ENCODE data around the gene ASB4.
"Not testable (repeated sequence)": the region's sequence is repeated elsewhere in the genome, so short reads cannot be mapped to it uniquely, and the experiment has no call there.

The ASB4 gene

GRCh38 chr7:95552010-95552926 lies 66.5 kb downstream of the ASB4 start:
- not testable (repeated sequence) for DNase-seq (ENCODE audit: low spot score)

- no peak for DNase-seq (ENCODE audit: low spot score)
Observed at GRCh38 chr7:95553939-95554338, 68.2 kb downstream of the ASB4 start.

- no peak for DNase-seq (ENCODE audit: low spot score)
Observed at GRCh38 chr7:95556777-95557176, 71.0 kb downstream of the ASB4 start.

DNA sequence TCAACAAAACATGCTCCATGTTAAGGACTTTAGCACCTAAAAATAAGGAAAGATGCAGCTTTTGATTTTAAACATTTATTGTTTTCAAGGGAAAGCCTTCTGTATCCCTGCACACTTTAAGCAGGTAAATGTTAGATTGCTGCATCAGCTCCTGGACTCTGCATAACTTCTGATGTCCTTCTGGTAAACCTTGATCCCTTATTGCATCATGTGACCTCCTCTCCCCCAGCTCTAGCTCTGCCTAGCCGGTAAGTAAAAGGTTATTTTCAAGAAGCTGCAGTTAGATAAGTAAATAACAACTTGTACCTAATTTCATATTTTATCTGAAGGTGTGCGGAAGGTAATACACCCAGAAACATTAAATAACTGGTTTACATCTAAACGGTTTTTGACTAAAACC lies 73.1 kb downstream of the ASB4 start:
- no peak for DNase-seq (ENCODE audit: low spot score)

- no peak for DNase-seq (ENCODE audit: low spot score)
Observed at GRCh38 chr7:95560674-95561073, 74.9 kb downstream of the ASB4 start.

DNA sequence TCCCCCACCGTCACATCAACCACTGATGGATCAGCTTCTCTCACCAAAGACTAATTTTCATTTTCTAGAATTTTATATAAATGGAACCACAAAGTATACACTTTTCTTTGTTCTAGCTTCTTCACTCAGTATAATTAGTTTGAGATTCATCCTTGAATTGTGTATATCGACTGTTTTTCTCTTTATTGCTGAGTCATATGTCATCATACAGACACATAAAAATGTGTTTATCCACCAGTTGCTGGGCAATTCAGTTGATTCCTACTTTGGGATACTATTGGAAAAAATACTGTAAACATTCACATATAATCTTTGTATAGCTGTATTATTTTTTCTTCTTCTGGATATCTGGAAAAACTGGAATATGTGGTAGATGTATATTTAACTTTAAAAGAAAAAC lies 84.0 kb downstream of the ASB4 start:
- no peak for DNase-seq (ENCODE audit: low spot score)

DNA sequence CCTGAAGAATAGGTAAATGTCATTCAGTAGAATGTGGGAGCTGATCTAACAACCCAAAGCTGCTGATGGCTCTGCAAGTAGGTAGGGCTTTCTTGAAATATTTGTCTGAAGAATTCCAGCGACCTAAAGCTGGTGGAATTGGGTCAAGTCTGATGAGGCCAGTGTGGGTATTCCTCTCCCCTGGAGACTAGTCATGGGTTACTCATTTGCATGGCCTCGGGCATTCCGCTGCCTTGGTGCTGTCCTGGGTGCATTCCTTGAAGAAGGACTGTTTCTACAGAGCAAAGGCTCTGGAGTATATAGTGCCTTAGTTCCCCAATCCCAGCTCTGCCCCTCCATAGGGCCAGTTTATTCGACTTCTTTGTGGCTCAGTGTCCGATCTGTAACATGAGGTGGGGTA lies 91.4 kb downstream of the ASB4 start:
- DNase-seq (ENCODE audit: low spot score) = no peak

GRCh38 chr7:95578299-95578855 lies 92.6 kb downstream of the ASB4 start:
- peak; percentile 13 for DNase-seq (ENCODE audit: low spot score)

DNA sequence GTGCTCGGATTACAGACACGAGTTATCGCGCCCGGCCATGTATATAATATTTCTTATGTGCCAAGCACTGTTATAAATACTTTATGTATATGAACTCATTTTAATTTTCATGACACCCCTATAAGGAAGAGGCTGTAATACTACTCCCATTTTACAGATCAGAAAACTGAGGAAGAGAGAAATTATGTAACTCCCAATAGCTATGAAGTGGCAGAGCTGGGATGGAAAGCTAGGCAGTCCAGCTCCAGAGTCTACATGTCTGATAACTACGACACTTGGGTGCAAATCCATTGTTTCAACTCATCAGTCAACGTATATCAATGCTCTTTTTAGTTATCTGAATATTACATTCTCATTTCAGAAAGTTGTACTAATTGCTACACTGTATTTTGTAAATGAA lies 93.6 kb downstream of the ASB4 start:
- no peak for DNase-seq (ENCODE audit: low spot score)

GRCh38 chr7:95581467-95581866 lies 95.7 kb downstream of the ASB4 start:
- no peak for DNase-seq (ENCODE audit: low spot score)

DNA sequence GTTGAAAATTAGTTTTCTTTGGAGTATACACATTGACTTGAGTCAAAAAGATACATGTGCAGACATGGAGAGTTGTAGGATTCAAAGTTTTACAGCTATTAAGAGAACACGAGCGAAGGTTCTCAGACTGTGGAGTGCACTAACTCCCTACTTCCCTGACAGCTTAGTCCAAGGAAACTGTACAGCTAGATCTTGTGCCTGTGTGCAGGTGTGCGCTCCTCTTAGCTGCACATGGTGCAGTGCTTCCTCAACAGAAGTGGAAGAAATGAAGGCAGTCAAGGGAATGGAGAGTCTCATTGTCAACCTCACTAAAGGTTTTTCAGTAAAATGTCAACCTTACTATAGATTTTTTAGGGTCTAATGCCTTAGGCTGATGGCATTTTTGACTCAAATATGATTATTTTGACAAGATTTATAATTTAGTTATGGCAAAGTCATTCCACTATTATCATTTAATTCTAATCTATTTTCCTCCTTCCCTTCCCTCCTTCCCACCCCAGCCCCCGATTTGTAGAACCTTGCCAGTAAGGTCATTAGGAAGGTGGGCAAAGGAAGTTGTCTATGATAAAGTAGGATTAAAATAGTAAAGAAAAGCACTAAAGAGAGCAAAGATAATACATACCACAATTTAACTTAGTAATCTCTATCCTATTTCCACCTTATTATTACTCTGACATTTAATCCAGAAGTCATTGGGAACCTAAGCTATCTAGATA lies 97.0 kb downstream of the ASB4 start:
- no peak for DNase-seq (ENCODE audit: low spot score)

DNA sequence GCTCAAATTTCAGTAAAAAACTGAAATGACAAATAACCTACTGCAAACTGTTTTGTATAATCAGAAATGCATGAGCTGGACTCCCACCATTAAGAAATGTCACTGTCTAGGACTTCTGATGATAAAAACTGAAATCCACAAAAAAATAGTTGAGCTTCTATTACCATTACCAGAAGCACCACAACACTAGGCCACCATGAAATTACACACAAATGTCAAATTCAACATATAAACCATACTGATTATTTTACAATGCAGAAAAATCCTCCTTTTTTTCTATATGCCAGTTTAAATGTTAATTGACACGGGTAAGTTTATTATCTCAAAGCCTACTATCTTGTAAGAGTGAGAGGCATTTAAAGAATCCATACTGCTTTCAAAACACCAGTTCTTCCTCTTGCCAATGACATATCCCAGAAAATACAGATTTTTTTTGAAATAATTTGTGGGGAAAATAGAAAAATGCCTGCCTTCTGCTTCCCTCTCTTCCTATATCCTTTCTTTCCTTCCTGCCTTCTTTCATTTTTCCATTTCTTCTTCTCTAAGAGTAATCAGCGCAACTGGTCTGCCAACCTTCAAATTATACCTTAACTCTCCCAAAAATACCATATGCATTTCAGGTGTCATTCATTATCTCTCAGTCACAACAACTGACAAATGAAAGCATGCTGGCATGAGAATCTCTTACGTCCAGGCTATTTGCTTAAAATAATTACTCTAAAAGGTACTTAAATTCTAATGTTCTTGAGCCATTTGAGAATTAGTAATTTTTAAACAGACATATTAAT lies 98.3 kb downstream of the ASB4 start:
- DNase-seq (ENCODE audit: low spot score) = no peak

GRCh38 chr7:95584769-95585425 lies 99.2 kb downstream of the ASB4 start:
- no peak for DNase-seq (ENCODE audit: low spot score)

- DNase-seq (ENCODE audit: low spot score) = no peak
Observed at GRCh38 chr7:95585426-95585789, 99.7 kb downstream of the ASB4 start.

DNA sequence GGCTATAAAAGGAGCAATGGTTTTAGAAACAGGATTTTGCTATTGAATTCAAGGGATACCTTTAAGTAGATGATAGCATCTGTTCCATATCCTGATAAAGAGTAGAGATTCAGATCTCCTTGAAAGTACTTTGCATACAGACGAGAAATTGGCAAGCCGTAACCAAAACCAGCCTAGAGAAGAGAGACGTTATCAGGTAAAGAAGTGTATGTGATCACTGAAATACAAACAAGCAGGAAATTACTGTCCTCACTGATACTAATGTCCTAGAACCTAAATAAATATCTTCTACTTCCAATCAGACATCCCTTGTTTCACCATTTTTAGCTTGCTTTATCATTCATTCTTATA lies 101.2 kb downstream of the ASB4 start:
- DNase-seq (ENCODE audit: low spot score) = no peak

DNA sequence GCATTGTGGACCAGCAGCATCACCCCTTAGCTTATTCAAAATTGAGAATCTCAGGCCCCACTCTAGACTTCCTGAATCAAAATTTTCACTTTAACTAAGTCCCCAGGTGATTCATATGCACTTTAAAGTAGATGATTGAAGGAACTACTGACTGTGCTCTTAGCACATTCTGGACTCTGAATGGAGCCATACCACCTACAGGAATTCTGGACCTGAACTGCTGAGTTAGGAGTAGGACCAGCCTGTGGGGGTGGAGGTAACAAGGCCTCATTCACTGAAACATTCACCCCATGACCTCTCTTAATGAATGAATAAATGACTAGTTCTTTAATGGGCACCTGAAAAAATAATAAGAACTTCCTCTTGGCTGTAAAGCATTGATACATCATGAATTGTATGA lies 103.3 kb downstream of the ASB4 start:
- no peak for DNase-seq (ENCODE audit: low spot score)

DNA sequence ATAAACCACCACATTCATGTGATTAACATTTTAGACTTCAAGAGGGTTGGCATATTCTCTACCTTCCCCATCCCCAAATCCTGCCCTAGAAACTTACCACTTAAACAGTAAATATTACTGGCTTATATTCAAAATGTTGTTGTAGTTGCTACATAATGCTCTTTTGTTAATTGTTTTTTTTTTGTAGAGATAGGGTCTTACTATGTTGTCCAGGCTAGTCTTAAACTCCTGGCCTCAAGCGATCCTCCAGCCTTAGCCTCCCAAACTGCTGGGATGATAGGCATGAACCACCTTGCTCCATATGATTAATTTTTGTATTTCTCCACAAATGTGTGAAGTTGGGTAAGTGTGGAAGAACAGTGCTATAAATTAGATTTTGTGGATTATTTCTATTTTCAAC lies 104.0 kb downstream of the ASB4 start:
- no peak for DNase-seq (ENCODE audit: low spot score)
